Hepatocyte (in vitro differentiated cells): ENCODE measurements around the gene FMNL2.

Source experiments
- EZH2 ChIP-seq: fragments of 200-600 bp; sonication (generic); IDR thresholded peaks from 2 replicates; pipeline ENCODE4 v1.6.1; 2016; ENCODE audit warnings: antibody characterized with exemption, mild to moderate bottlenecking, borderline replicate concordance
- EZH2phosphoT487 ChIP-seq: fragments of 200-600 bp; sonication (generic); IDR thresholded peaks from one replicate; pipeline ENCODE4 v1.6.1; 2018; ENCODE audit warnings: antibody characterized with exemption, mild to moderate bottlenecking, low read depth, moderate library complexity; ENCODE audit not compliant: unreplicated experiment, severe bottlenecking
- TF ChIP-seq, protein P1 (sequence below): fragments of 200-600 bp; sonication (generic); IDR thresholded peaks from 2 replicates; pipeline ENCODE4 v1.5.1; 2016; ENCODE audit warnings: antibody characterized with exemption, mild to moderate bottlenecking; ENCODE audit not compliant: poor library complexity

DNA sequence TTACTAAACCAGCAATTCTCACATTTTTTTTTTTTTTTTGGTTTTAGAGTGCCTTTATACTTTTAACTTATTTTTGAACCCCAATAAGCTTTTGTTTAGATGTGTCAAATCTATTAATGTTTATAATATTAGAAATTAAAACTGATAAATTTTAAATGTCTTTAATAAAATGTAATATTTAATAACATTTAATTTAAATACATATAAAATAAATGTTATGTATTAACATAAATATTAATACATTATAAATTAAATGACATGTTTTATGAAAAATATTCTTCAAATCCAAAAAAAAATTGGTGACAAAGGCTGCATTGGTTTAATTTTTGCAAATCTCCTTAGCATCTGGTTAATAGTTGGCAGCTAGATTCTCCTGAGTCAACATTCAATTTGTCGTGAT is 218.5 kb downstream of the FMNL2 start:
- TF ChIP-seq EZH2phosphoT487 (no peak), EZH2 (no peak)
- TF ChIP-seq, protein P1, sequence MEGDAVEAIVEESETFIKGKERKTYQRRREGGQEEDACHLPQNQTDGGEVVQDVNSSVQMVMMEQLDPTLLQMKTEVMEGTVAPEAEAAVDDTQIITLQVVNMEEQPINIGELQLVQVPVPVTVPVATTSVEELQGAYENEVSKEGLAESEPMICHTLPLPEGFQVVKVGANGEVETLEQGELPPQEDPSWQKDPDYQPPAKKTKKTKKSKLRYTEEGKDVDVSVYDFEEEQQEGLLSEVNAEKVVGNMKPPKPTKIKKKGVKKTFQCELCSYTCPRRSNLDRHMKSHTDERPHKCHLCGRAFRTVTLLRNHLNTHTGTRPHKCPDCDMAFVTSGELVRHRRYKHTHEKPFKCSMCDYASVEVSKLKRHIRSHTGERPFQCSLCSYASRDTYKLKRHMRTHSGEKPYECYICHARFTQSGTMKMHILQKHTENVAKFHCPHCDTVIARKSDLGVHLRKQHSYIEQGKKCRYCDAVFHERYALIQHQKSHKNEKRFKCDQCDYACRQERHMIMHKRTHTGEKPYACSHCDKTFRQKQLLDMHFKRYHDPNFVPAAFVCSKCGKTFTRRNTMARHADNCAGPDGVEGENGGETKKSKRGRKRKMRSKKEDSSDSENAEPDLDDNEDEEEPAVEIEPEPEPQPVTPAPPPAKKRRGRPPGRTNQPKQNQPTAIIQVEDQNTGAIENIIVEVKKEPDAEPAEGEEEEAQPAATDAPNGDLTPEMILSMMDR: no peak
